ENCODE measurements around the gene BUB1B.

The BUB1B gene

GRCh38 chr15:40190591-40190990 is 29.7 kb downstream of the BUB1B start:
- DNase-seq (ENCODE audit: low spot score): no peak

- DNase-seq (ENCODE audit: low spot score): no peak
These were observed 32.1 kb downstream of the BUB1B start for GRCh38 chr15:40192942-40193341.

- no peak for DNase-seq (ENCODE audit: low spot score)
These were observed 36.6 kb downstream of the BUB1B start for GRCh38 chr15:40197434-40197833.

- no peak for DNase-seq (ENCODE audit: low spot score)
These were observed 37.7 kb downstream of the BUB1B start for GRCh38 chr15:40198355-40199085.

- no peak for DNase-seq (ENCODE audit: low spot score)
These were observed 43.2 kb downstream of the BUB1B start for GRCh38 chr15:40204100-40204499.

- DNase-seq (ENCODE audit: low spot score): peak; percentile 92
These were observed 56.4 kb downstream of the BUB1B start for GRCh38 chr15:40217166-40217824.

GRCh38 chr15:40219801-40220200 is 58.9 kb downstream of the BUB1B start:
- DNase-seq (ENCODE audit: low spot score): no peak

- DNase-seq (ENCODE audit: low spot score): no peak
These were observed 61.3 kb downstream of the BUB1B start for GRCh38 chr15:40222131-40222530.

GRCh38 chr15:40226736-40227135 is 65.9 kb downstream of the BUB1B start:
- no peak for DNase-seq (ENCODE audit: low spot score)

GRCh38 chr15:40229316-40229715 is 68.4 kb downstream of the BUB1B start:
- DNase-seq (ENCODE audit: low spot score): no peak

GRCh38 chr15:40229956-40230355 is 69.1 kb downstream of the BUB1B start:
- DNase-seq (ENCODE audit: low spot score): no peak

- DNase-seq (ENCODE audit: low spot score): peak; percentile 33
These were observed 71.8 kb downstream of the BUB1B start for GRCh38 chr15:40232625-40233070.

GRCh38 chr15:40233727-40234577 is 73.1 kb downstream of the BUB1B start:
- DNase-seq (ENCODE audit: low spot score): no peak

- no peak for DNase-seq (ENCODE audit: low spot score)
These were observed 73.9 kb downstream of the BUB1B start for GRCh38 chr15:40234783-40235182.

- no peak for DNase-seq (ENCODE audit: low spot score)
These were observed 74.5 kb downstream of the BUB1B start for GRCh38 chr15:40235201-40235885.

- peak; percentile 49 for DNase-seq (ENCODE audit: low spot score)
These were observed 77.9 kb downstream of the BUB1B start, which contains the start of gene PAK6 for GRCh38 chr15:40238532-40239403. Gene PAK6 (plus strand): TSS chr15:40239063. CDS start chr15:40264786, 25,723 bp downstream.

- DNase-seq (ENCODE audit: low spot score): no peak
These were observed 78.5 kb downstream of the BUB1B start for GRCh38 chr15:40239404-40239692.

GRCh38 chr15:40239693-40240618 is 79.1 kb downstream of the BUB1B start:
- DNase-seq (ENCODE audit: low spot score): peak; percentile 38

- no peak for DNase-seq (ENCODE audit: low spot score)
These were observed 79.9 kb downstream of the BUB1B start for GRCh38 chr15:40240619-40241221.

Data from cerebellar cortex (tissue), 1 donor.